ENCODE results near the gene SLC35B2.

The SLC35B2 gene

DNA sequence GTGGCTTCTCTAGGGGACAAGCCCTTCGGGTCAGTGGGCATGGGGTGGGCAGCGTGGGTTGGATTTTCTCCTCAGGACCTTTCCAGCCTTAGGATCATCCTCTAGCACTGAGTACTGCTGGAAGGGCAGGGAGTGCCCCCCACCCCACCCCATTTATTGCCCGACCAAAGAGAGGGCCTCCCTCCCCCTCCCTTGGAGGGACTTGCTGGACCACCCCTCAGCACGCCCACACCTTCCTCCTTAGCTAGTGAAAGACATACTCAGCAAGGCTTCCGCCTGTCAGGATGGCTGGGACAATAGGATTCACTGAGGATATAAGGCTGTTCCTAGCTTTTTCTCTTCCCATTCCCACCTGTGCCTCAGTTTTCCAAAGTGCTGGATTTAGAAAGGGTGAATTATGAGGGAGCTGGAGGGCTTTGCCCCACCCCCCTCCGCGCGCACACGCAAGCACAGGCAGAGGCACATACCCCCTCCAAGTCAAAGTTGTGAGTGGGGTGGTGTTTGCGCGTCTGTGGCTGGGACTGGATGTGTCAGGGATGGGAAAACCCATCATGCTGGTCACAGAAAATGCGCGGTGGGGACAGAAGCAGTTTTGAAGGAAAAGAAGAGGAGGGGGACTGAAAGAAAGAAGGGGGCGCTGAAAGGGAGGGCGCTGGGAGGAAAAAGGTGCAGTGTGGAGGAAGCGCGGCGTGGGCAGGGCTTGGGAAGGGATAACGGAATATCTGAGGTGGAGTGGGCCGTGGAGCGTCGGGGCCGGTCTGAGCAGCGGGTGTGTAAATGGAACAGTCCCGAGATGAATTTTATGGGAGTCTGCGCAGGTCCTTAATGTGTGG is 34.6 kb downstream of the SLC35B2 start (continued):
- TF ChIP-seq, protein P1, sequence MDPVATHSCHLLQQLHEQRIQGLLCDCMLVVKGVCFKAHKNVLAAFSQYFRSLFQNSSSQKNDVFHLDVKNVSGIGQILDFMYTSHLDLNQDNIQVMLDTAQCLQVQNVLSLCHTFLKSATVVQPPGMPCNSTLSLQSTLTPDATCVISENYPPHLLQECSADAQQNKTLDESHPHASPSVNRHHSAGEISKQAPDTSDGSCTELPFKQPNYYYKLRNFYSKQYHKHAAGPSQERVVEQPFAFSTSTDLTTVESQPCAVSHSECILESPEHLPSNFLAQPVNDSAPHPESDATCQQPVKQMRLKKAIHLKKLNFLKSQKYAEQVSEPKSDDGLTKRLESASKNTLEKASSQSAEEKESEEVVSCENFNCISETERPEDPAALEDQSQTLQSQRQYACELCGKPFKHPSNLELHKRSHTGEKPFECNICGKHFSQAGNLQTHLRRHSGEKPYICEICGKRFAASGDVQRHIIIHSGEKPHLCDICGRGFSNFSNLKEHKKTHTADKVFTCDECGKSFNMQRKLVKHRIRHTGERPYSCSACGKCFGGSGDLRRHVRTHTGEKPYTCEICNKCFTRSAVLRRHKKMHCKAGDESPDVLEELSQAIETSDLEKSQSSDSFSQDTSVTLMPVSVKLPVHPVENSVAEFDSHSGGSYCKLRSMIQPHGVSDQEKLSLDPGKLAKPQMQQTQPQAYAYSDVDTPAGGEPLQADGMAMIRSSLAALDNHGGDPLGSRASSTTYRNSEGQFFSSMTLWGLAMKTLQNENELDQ (tag by site-specific recombination; IDR thresholded peaks at IDR 0.05; ENCODE audit: low read depth): no peak
- TF ChIP-seq SP2 (tag by site-specific recombination; IDR thresholded peaks at IDR 0.05) (no peak), FEZF1 (tag by site-specific recombination; IDR thresholded peaks at IDR 0.05) (no peak), KLF10 (tag by site-specific recombination; IDR thresholded peaks at IDR 0.05) (no peak), GFI1B (tag by site-specific recombination; IDR thresholded peaks at IDR 0.05) (no peak), GLI4 (tag by site-specific recombination; IDR thresholded peaks at IDR 0.05) (no peak), ZNF16 (tag by site-specific recombination; IDR thresholded peaks at IDR 0.05; ENCODE audit: low read depth) (no peak), ZNF521 (tag by site-specific recombination; IDR thresholded peaks at IDR 0.05) (no peak), ZBTB20 (tag by site-specific recombination; IDR thresholded peaks at IDR 0.05) (no peak; the same call in 1 of the 2 replicates), ZNF555 (tag by site-specific recombination; conservative IDR thresholded peaks at IDR 0.05) (no peak), ZNF837 (tag by site-specific recombination; IDR thresholded peaks at IDR 0.05) (no peak), ZNF558 (tag by site-specific recombination; IDR thresholded peaks at IDR 0.05) (no peak), SCRT2 (tag by site-specific recombination; IDR thresholded peaks at IDR 0.05) (no peak), ZNF140 (tag by site-specific recombination; IDR thresholded peaks at IDR 0.05) (no peak), ZNF214 (tag by site-specific recombination; IDR thresholded peaks at IDR 0.05; ENCODE audit: borderline replicate concordance) (no peak), ZNF211 (tag by site-specific recombination; IDR thresholded peaks at IDR 0.05; ENCODE audit: low read depth) (no peak), KLF1 (tag by site-specific recombination; IDR thresholded peaks at IDR 0.05) (peak; percentile 32; the same call in 1 of the 2 replicates), ZNF202 (tag by site-specific recombination; IDR thresholded peaks at IDR 0.05; ENCODE audit: borderline replicate concordance) (no peak)
- TF ChIP-seq, protein P2, sequence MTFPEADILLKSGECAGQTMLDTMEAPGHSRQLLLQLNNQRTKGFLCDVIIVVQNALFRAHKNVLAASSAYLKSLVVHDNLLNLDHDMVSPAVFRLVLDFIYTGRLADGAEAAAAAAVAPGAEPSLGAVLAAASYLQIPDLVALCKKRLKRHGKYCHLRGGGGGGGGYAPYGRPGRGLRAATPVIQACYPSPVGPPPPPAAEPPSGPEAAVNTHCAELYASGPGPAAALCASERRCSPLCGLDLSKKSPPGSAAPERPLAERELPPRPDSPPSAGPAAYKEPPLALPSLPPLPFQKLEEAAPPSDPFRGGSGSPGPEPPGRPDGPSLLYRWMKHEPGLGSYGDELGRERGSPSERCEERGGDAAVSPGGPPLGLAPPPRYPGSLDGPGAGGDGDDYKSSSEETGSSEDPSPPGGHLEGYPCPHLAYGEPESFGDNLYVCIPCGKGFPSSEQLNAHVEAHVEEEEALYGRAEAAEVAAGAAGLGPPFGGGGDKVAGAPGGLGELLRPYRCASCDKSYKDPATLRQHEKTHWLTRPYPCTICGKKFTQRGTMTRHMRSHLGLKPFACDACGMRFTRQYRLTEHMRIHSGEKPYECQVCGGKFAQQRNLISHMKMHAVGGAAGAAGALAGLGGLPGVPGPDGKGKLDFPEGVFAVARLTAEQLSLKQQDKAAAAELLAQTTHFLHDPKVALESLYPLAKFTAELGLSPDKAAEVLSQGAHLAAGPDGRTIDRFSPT (tag by site-specific recombination; IDR thresholded peaks at IDR 0.05): no peak
- TF ChIP-seq, protein P3, sequence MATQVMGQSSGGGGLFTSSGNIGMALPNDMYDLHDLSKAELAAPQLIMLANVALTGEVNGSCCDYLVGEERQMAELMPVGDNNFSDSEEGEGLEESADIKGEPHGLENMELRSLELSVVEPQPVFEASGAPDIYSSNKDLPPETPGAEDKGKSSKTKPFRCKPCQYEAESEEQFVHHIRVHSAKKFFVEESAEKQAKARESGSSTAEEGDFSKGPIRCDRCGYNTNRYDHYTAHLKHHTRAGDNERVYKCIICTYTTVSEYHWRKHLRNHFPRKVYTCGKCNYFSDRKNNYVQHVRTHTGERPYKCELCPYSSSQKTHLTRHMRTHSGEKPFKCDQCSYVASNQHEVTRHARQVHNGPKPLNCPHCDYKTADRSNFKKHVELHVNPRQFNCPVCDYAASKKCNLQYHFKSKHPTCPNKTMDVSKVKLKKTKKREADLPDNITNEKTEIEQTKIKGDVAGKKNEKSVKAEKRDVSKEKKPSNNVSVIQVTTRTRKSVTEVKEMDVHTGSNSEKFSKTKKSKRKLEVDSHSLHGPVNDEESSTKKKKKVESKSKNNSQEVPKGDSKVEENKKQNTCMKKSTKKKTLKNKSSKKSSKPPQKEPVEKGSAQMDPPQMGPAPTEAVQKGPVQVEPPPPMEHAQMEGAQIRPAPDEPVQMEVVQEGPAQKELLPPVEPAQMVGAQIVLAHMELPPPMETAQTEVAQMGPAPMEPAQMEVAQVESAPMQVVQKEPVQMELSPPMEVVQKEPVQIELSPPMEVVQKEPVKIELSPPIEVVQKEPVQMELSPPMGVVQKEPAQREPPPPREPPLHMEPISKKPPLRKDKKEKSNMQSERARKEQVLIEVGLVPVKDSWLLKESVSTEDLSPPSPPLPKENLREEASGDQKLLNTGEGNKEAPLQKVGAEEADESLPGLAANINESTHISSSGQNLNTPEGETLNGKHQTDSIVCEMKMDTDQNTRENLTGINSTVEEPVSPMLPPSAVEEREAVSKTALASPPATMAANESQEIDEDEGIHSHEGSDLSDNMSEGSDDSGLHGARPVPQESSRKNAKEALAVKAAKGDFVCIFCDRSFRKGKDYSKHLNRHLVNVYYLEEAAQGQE (tag by site-specific recombination; IDR thresholded peaks at IDR 0.05): no peak
- TF ChIP-seq, protein P4, sequence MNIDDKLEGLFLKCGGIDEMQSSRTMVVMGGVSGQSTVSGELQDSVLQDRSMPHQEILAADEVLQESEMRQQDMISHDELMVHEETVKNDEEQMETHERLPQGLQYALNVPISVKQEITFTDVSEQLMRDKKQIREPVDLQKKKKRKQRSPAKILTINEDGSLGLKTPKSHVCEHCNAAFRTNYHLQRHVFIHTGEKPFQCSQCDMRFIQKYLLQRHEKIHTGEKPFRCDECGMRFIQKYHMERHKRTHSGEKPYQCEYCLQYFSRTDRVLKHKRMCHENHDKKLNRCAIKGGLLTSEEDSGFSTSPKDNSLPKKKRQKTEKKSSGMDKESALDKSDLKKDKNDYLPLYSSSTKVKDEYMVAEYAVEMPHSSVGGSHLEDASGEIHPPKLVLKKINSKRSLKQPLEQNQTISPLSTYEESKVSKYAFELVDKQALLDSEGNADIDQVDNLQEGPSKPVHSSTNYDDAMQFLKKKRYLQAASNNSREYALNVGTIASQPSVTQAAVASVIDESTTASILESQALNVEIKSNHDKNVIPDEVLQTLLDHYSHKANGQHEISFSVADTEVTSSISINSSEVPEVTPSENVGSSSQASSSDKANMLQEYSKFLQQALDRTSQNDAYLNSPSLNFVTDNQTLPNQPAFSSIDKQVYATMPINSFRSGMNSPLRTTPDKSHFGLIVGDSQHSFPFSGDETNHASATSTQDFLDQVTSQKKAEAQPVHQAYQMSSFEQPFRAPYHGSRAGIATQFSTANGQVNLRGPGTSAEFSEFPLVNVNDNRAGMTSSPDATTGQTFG (tag by site-specific recombination; IDR thresholded peaks at IDR 0.05; ENCODE audit: borderline replicate concordance): no peak
- TF ChIP-seq, protein P5, sequence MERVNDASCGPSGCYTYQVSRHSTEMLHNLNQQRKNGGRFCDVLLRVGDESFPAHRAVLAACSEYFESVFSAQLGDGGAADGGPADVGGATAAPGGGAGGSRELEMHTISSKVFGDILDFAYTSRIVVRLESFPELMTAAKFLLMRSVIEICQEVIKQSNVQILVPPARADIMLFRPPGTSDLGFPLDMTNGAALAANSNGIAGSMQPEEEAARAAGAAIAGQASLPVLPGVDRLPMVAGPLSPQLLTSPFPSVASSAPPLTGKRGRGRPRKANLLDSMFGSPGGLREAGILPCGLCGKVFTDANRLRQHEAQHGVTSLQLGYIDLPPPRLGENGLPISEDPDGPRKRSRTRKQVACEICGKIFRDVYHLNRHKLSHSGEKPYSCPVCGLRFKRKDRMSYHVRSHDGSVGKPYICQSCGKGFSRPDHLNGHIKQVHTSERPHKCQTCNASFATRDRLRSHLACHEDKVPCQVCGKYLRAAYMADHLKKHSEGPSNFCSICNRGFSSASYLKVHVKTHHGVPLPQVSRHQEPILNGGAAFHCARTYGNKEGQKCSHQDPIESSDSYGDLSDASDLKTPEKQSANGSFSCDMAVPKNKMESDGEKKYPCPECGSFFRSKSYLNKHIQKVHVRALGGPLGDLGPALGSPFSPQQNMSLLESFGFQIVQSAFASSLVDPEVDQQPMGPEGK (tag by site-specific recombination; IDR thresholded peaks at IDR 0.05): peak; percentile 61
- TF ChIP-seq, protein P6, sequence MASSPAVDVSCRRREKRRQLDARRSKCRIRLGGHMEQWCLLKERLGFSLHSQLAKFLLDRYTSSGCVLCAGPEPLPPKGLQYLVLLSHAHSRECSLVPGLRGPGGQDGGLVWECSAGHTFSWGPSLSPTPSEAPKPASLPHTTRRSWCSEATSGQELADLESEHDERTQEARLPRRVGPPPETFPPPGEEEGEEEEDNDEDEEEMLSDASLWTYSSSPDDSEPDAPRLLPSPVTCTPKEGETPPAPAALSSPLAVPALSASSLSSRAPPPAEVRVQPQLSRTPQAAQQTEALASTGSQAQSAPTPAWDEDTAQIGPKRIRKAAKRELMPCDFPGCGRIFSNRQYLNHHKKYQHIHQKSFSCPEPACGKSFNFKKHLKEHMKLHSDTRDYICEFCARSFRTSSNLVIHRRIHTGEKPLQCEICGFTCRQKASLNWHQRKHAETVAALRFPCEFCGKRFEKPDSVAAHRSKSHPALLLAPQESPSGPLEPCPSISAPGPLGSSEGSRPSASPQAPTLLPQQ (tag by site-specific recombination; IDR thresholded peaks at IDR 0.05): no peak

All from HEK293 (cell line).